Glutamatergic neuron (in vitro differentiated cells): ENCODE measurements around the gene MKNK2. TPM values are rescaled to one million over a fixed set of nuclear protein-coding genes. Genes with fewer than 3 reads are reported as not detected.

Experiments
- DNase-seq: peaks from one replicate; pipeline ENCODE4 v3.0.0; 2022
- H3K27ac Mint-ChIP-seq: one replicate; pipeline ENCODE4 v1.8.0; 2020; ENCODE audit warnings: mild to moderate bottlenecking, mixed read lengths, inconsistent platforms; ENCODE audit not compliant: unreplicated experiment
- H3K27me3 Mint-ChIP-seq: one replicate; pipeline ENCODE4 v1.8.0; 2020; ENCODE audit warnings: mild to moderate bottlenecking, moderate library complexity, mixed read lengths, inconsistent platforms; ENCODE audit not compliant: unreplicated experiment
- H3K36me3 Mint-ChIP-seq: one replicate; pipeline ENCODE4 v1.8.0; 2020; ENCODE audit warnings: mild to moderate bottlenecking, mixed read lengths, inconsistent platforms; ENCODE audit not compliant: unreplicated experiment
- H3K4me1 Mint-ChIP-seq: one replicate; pipeline ENCODE4 v1.8.0; 2020; ENCODE audit warnings: mild to moderate bottlenecking, low read depth, mixed read lengths, inconsistent platforms; ENCODE audit not compliant: unreplicated experiment
- H3K4me3 Mint-ChIP-seq: one replicate; pipeline ENCODE4 v1.8.0; 2020; ENCODE audit warnings: mild to moderate bottlenecking, mixed read lengths, inconsistent platforms; ENCODE audit not compliant: unreplicated experiment
- H3K9me3 Mint-ChIP-seq: one replicate; pipeline ENCODE4 v1.8.0; 2020; ENCODE audit warnings: mild to moderate bottlenecking, moderate library complexity, mixed read lengths, inconsistent platforms; ENCODE audit not compliant: unreplicated experiment
- CTCF ChIP-seq: fragments of 200-600 bp; sonication (generic); IDR thresholded peaks from one replicate; pipeline ENCODE4 v1.5.0; 2021; ENCODE audit not compliant: partially characterized antibody, unreplicated experiment
- total RNA-seq: library from RNA; stranded (reverse); fragmentation: NEBNext Ultra II Directional; extraction: Animal tissue kit (Norgen Biotek cat#: 25700); gene quantifications from one replicate; pipeline ENCODE4 v1.2.1, GENCODE V29; 2021; ENCODE audit not compliant: unreplicated experiment

MKNK2 gene
- total RNA-seq, 1 donor from 2014 or later, result 149 TPM

DNA sequence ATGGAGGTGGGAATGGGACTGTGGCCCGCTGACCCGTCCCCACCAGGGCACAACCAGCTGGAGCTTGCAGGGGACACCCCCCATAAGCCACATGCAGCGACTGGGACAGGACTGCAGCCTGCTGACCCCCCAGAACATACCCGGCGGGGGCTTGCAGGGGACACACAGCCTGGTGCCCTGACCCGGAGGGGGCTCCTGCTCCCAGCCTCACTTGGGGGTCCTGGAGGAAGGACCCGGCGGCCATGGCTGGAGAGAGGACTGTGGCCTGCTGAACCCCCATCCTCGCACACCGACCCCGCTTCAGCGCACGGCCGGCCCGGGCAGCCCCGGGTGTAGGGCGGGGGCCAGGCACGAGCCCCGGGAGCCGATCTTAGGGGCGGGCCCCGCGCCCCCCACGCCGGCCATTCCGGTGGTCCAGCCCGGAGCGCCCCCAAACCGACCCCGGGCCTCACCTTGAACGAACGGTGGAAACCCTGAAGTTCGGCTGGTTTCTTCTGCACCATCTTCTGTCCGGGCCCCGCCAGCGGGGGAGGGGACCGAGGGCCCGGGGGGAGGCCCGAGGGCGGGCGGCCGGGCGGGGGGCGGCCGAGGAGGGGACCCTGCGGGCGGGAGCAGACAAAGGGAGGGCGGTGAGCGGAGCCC is 574 bp downstream of the MKNK2 start:
- no peaks in the 10 kb centered on the region for H3K36me3 Mint-ChIP-seq
- H3K4me1 Mint-ChIP-seq, result peaks cover 3% of the 10 kb centered on the region
- peaks cover 2% of the 10 kb centered on the region for H3K9me3 Mint-ChIP-seq
- no peak overlapping the region for H3K27ac Mint-ChIP-seq
- no peak for DNase-seq
- peak overlapping the region; percentile 69 for H3K4me3 Mint-ChIP-seq
- no peak for TF ChIP-seq CTCF
- H3K27me3 Mint-ChIP-seq, result no peaks in the 10 kb centered on the region

GRCh38 chr19:2049741-2050348 is 1.2 kb downstream of the MKNK2 start:
- H3K36me3 Mint-ChIP-seq, result no peaks in the 10 kb centered on the region
- TF ChIP-seq CTCF, result no peak
- peaks cover 2% of the 10 kb centered on the region for H3K9me3 Mint-ChIP-seq
- no peaks in the 10 kb centered on the region for H3K27me3 Mint-ChIP-seq
- H3K4me1 Mint-ChIP-seq, result peaks cover 2% of the 10 kb centered on the region
- peak overlapping the region; percentile 93 for H3K4me3 Mint-ChIP-seq
- DNase-seq, result peak; percentile 68
- no peak overlapping the region for H3K27ac Mint-ChIP-seq

DNA sequence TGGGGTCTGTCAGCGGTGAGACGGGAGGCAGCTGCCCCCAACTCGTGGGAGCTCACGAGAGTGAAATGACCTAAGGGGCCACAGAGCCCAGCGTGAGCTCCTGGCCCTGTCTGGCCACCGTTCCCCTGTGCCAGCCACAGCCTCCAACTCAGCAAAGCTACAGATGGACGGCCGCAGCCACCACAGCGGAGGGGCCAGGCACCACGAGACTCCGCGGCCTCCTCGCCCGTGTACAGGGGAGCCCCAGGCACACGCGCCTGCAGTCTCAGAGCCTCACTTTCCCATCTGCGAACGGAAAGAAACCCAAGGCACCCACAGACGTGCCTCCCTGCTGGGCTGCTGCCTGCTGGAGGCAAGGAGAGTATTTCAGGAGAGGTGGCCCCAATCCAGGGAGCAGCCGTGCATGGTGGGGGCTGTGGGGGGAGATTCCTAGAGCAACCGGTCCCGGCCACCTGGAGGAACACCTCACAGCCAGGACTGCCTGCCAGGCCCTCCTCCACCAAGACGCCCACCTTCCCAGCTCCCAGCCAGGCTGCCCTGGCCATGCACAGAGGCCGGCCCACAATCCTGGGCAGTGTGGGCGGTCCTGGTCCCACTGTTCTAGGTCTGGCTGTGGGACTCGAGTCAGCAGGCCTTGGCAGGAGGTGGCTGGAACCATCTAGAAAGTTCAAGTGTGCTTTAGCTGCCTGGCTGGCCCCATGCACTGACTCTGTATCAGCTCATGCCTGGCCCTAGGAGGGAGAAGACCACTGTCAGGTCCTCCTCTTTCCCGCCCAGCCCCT is 1.9 kb downstream of the MKNK2 start:
- Mint-ChIP-seq H3K27ac (no peak overlapping the region), H3K4me1 (peaks cover 2% of the 10 kb centered on the region)
- no peak for DNase-seq

GRCh38 chr19:2048104-2048958 is 2.7 kb downstream of the MKNK2 start:
- no peak overlapping the region for H3K27ac Mint-ChIP-seq

More for the DNA sequence above, 1.9 kb downstream of the MKNK2 start:
- no peak for TF ChIP-seq CTCF
- Mint-ChIP-seq H3K9me3 (peaks cover 2% of the 10 kb centered on the region), H3K27me3 (no peaks in the 10 kb centered on the region), H3K4me3 (peak overlapping the region; percentile 93), H3K36me3 (no peaks in the 10 kb centered on the region)

More at GRCh38 chr19:2048104-2048958, 2.7 kb downstream of the MKNK2 start:
- Mint-ChIP-seq H3K4me3 (no peak overlapping the region), H3K36me3 (no peaks in the 10 kb centered on the region), H3K27me3 (peaks cover 3% of the 10 kb centered on the region), H3K4me1 (peaks cover 3% of the 10 kb centered on the region), H3K9me3 (peaks cover 2% of the 10 kb centered on the region)
- no peak for DNase-seq
- no peak for TF ChIP-seq CTCF
